GM18508 (cell line): Measurements from ENCODE around the gene ARF3.

Source experiments
- ATAC-seq: cut with Tn5 transposase; IDR thresholded peaks from one replicate; pipeline ENCODE4 v1.9.1; 2021; ENCODE audit warnings: moderate number of reproducible peaks; ENCODE audit not compliant: insufficient read depth, unreplicated experiment

The ARF3 gene

GRCh38 chr12:48968467-48968866 lies 11.2 kb upstream of the ARF3 start:
- no peak for ATAC-seq

DNA sequence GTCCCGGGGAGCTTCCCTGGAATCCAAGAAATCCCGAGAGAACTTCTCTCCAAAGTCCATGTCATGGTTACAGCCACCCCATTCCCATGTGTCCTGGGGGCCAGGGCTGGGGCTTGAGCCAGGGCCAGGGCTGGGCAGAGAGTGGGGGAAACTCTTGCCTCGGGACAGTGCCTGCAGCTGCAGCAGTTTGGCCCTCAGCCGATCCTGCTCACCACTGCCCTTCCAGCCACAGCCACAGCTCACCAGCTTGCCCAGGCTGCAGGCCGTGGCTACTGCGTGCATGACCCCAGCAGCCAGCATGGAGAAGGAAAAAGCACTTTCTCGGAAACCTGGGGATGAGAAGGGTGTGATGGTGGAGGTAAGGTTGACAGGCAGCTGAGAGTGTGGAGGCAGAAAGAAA lies 10.7 kb upstream of the ARF3 start:
- no peak for ATAC-seq

- ATAC-seq, result no peak
These were observed 9.0 kb upstream of the ARF3 start for GRCh38 chr12:48966177-48966895.

DNA sequence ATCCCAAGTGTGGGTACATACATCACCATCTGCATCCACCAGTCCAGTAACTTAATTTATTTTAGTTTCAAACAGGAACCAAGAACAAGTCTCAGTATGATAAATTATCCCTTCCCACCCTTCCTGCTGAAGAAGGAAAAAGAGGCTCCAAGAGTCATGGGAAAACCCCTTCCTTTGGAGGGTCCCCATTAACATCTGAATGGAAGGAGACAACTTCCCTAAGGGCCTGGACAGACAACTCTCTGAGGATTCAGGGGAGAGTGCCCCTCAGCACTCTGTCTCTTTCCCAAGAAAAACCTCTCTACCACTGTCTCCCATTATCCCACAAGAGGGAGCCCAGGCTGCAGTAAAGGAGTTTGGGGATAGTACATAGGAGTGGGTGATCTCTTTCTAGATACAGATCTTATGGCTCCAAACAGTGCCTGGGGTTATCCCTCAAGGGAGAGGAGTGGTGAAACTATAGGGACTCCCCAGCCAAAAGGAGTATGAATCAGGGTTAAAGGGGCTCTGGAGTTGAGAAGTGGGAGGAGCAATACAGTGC lies 8.1 kb upstream of the ARF3 start:
- no peak for ATAC-seq

GRCh38 chr12:48961801-48962200 lies 4.5 kb upstream of the ARF3 start:
- ATAC-seq, result no peak

- ATAC-seq, result no peak
These were observed 4.0 kb upstream of the ARF3 start for GRCh38 chr12:48961331-48961730.

- no peak for ATAC-seq
These were observed 3.5 kb upstream of the ARF3 start for GRCh38 chr12:48960834-48961233.

GRCh38 chr12:48958049-48958388 lies 732 bp upstream of the ARF3 start:
- no peak for ATAC-seq

- ATAC-seq, result no peak
These were observed 777 bp downstream of the ARF3 start for GRCh38 chr12:48956279-48957140.

DNA sequence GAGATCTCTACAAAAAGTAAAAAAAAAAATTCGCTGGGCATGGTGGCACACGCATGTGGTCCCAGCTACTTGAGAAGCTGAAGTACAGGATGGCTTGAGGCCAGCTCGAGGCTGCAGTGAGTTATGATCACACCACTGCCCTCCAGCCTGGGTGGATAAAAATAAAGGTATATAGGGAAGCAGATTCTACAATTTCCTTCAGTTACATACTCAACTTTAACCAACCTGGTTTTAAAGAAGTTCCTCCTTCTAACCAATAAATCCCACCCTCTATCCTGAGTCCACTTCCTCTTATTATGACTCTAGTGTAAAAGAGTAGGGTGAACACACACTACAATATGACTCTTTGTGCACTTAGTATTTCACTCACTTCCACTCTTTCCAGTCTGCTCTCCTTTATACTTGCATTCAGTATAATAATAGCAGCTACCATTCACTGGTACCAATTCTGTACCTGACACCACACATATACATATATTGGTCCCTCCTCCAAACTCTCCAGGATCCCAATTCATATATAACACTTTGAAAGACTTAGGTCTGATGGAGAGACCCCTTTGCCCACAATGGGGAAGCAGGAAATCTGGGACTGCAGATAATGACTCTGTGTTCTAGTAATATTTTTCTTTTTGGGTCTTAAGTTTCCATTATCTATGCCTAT lies 2.3 kb downstream of the ARF3 start:
- ATAC-seq, result no peak

DNA sequence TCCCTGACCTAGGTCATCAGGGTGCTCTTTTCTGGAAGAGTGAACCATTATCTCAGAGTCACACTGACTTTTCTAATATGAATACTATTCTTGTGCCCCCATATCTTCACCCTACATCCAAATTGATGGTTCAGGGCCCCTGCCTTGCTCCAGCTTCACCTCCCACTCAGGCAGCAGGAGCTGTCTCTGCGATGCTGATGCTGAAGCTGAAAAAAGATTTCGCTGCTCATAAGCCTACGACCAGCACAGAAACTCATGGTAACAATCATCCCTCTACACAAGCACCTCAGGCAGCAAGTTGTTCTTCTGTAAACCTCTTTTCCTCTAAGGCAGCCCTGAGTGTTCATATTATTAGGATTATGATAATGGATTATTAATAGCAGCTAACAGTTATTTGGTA lies 3.2 kb downstream of the ARF3 start:
- no peak for ATAC-seq

DNA sequence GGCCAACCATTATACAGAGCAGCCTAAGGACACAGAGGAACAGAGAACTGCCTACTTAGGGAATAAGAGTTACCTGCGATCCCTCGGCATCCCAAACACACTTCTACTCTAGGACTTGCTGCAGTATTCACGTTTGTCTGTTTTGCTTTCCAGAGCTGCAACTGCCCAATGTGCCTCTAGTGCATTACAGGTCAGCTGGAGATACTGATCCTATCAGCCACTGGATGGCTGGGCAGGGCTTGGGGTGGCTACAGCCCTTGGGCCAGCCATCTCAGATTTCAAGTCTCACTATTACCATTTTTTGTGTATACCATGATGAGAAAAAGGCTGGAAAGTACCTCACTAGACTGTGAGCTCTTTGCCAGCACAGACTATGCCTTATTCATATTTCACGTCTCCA lies 4.6 kb downstream of the ARF3 start:
- ATAC-seq, result no peak

DNA sequence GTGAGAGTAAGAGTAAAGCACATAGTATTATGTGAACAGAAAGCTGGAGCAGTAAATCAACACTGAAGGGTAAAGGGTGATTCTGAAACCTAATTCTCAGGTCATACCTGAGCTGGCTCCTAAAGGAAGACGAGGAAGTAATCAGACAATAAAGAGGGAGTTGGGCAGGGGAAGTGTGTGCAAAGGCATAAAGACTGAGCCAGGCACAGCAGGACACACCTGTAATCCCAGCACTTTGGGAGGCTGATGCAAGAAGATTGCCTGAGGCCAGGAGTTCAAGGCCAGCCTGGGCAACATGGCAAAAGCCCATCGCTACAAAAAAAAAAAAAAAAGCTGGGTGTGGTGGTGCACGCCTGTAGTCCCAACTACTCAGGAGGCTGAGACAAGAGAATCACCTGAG lies 9.6 kb downstream of the ARF3 start:
- ATAC-seq, result no peak

- ATAC-seq, result no peak
These were observed 10.3 kb downstream of the ARF3 start for GRCh38 chr12:48946943-48947342.

GRCh38 chr12:48946205-48946604 lies 11.1 kb downstream of the ARF3 start:
- no peak for ATAC-seq

- no peak for ATAC-seq
These were observed 14.1 kb downstream of the ARF3 start for GRCh38 chr12:48943221-48943620.

- ATAC-seq, result no peak
These were observed 17.1 kb downstream of the ARF3 start for GRCh38 chr12:48940181-48940580.

DNA sequence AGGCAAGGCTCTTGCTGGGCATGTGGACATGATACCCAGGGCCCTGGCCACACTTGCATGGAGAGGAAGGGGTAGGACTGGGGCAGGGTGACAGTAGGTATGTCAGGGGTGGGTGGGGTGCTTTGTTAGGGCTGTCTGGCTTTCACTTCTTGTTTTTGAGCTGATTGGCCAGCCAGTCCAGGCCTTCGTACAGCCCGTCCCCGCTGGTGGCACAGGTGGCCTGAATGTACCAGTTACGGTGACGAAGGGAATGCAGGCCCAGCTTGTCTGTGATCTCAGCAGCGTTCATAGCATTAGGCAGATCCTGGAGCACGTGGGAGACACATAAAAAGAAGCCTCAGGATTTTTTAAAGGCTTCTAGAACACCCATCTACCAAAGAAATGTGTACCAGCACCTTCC lies 18.5 kb downstream of the ARF3 start:
- no peak for ATAC-seq

- ATAC-seq, result no peak
These were observed 20.1 kb downstream of the ARF3 start for GRCh38 chr12:48937170-48937569.

DNA sequence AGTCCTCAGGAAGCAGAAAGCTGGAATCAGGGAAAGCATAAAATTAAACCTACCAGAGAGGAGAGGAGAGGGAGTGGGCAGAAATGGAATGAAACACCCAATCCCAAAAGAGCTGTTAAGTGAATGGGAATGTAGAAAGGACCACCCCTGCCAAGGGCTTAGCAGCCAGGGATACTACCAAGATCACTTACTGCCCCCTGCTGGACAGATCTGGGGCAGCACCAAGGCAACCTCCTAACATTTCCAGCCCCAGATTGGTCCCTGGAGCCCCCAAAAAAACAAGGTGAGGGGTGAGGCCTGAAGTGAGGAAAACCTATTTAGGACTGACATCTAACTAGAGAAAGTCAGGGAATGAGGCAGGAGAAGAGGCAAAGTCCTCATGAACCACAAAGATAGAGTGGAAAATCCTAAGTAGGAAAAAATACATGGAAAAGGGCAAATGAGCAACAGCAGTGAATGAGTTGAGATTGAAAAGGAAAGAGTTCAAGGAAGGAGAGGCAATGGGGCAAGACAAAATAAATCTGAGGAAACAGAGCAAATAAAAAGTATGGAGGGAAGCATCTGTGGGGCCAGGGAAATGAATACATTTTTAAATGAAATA lies 20.8 kb downstream of the ARF3 start:
- ATAC-seq, result no peak

- ATAC-seq, result no peak
These were observed 23.0 kb downstream of the ARF3 start for GRCh38 chr12:48934312-48934706.
